Measurements from ENCODE around the gene SEC14L5.

GRCh38 chr16:5035909-5036227 is 77.7 kb downstream of the SEC14L5 start:
- TF ChIP-seq CTCF (IDR thresholded peaks at IDR 0.05; ENCODE audit: poor library complexity) (no peak), EZH2 (IDR thresholded peaks at IDR 0.05; ENCODE audit: borderline replicate concordance) (no peak)
